D721Med (cell line): ENCODE results near the gene CD22.

Source experiments
- DNase-seq: peaks from one replicate; pipeline ENCODE4 v3.0.0; 2011; ENCODE audit warnings: low spot score; ENCODE audit not compliant: insufficient read length
- FAIRE-seq: peaks from 2 replicates; lab custom pipeline; 2011; peaks lifted over from hg19 to GRCh38; lab: Jason Lieb, UNC
- CTCF ChIP-seq: IDR thresholded peaks from 2 replicates; pipeline ENCODE4 v1.5.1; 2012; ENCODE audit warnings: mild to moderate bottlenecking, control low read depth; ENCODE audit not compliant: insufficient read depth; ENCODE audit errors: missing control alignments

The CD22 gene

GRCh38 chr19:35360880-35361420 is 32.0 kb downstream of the CD22 start:
- DNase-seq (no peak), FAIRE-seq (no peak)
- TF ChIP-seq CTCF, result no peak

- FAIRE-seq (no peak), DNase-seq (no peak)
- no peak for TF ChIP-seq CTCF
Observed at GRCh38 chr19:35362261-35363000, 33.4 kb downstream of the CD22 start.

GRCh38 chr19:35363001-35363590 is 34.1 kb downstream of the CD22 start:
- DNase-seq (no peak), FAIRE-seq (no peak)
- TF ChIP-seq CTCF, result no peak

- no peak for TF ChIP-seq CTCF
- no peak for FAIRE-seq
- DNase-seq, result no peak
Observed at GRCh38 chr19:35363711-35364425, 34.9 kb downstream of the CD22 start.

GRCh38 chr19:35365303-35365702 is 36.3 kb downstream of the CD22 start:
- no peak for DNase-seq
- TF ChIP-seq CTCF, result no peak
- no peak for FAIRE-seq

- no peak for DNase-seq
- TF ChIP-seq CTCF, result no peak
- FAIRE-seq, result no peak
Observed at GRCh38 chr19:35368378-35368777, 39.4 kb downstream of the CD22 start.
